GM12878 (cell line): ENCODE measurements around the gene LRTM1. TPM values are rescaled to one million over a fixed set of nuclear protein-coding genes. Genes with fewer than 3 reads are reported as not detected.

Experiments used
- ATAC-seq: fragments of 200-7000 bp; cut with Tn5 transposase; 3 replicates; pipeline ENCODE4 v1.9.1; 2020; ENCODE audit warnings: mild to moderate bottlenecking, moderate library complexity
- BruUV-seq: library from RNA; stranded (reverse); fragments of 400-500 nt; replicated peaks from 2 replicates; lab custom pipeline; 2021; lab: Mats Ljungman, UMichigan
- CTCF ChIA-PET: fragments of 300-600 bp; sonication (Branson Sonifier 250); formaldehyde crosslinking; extraction: SDS; loops from one replicate; lab custom pipeline; 2021; ENCODE audit warnings: inconsistent platforms; lab: Yijun Ruan, JAX
- POLR2A ChIA-PET: fragments of 350-600 bp; formaldehyde crosslinking; extraction: SDS; loops from one replicate; lab custom pipeline; 2021; ENCODE audit warnings: inconsistent platforms; lab: Charles Lee
- RAD21 ChIA-PET: fragments of 300-600 bp; sonication (Branson Sonifier 250); formaldehyde crosslinking; loops from one replicate; lab custom pipeline; 2023; ENCODE audit warnings: antibody characterized with exemption; ENCODE audit not compliant: unreplicated experiment; lab: Charles Lee
- SMC1A ChIA-PET: fragments of 300-600 bp; sonication (Branson Sonifier 250); formaldehyde crosslinking; loops from one replicate; lab custom pipeline; 2023; ENCODE audit not compliant: unreplicated experiment, uncharacterized antibody; lab: Charles Lee
- DNase-seq: peaks from one replicate; pipeline ENCODE4 v3.0.0-alpha.2; 2011; ENCODE audit warnings: low read depth, low spot score
- FAIRE-seq: peaks from 3 replicates; lab custom pipeline; 2011; peaks lifted over from hg19 to GRCh38; lab: Jason Lieb, UNC
- H2AFZ ChIP-seq: 2 replicates; pipeline ENCODE4 v1.6.0; 2011; ENCODE audit warnings: low read depth, low read length, control low read depth; ENCODE audit not compliant: control insufficient read depth
- H3K27ac ChIP-seq: 2 replicates; pipeline ENCODE4 v1.5.1; 2011; ENCODE audit warnings: control low read depth; ENCODE audit not compliant: control insufficient read depth, insufficient read depth
- H3K27me3 ChIP-seq, 2 experiments: replicated peaks in 1 of 2; 2 replicates each; pipeline versions ENCODE4 v1.6.0 to v1.6.1; 2011; ENCODE audit warnings: low read length in 1 of 2; ENCODE audit not compliant: control insufficient read depth in 2 of 2, insufficient read depth in 2 of 2
- H3K36me3 ChIP-seq, 2 experiments: 2 replicates each; pipeline ENCODE4 v1.5.1; 2011; ENCODE audit warnings: low read length in 1 of 2; ENCODE audit not compliant: control insufficient read depth in 2 of 2, insufficient read depth in 2 of 2
- H3K4me1 ChIP-seq: 2 replicates; pipeline ENCODE4 v1.6.1; 2011; ENCODE audit warnings: mild to moderate bottlenecking, low read length, moderate library complexity, mixed read lengths; ENCODE audit not compliant: control insufficient read depth, insufficient read depth
- H3K4me2 ChIP-seq: 2 replicates; pipeline ENCODE4 v1.6.0; 2011; ENCODE audit warnings: control low read depth; ENCODE audit not compliant: control insufficient read depth, insufficient read depth
- H3K4me3 ChIP-seq: fragments of 200-600 bp; sonication (generic); 2 replicates; pipeline ENCODE4 v1.5.1; 2016
- H3K79me2 ChIP-seq: 2 replicates; pipeline ENCODE4 v1.6.0; 2011; ENCODE audit warnings: low read length; ENCODE audit not compliant: control insufficient read depth, insufficient read depth
- H3K9ac ChIP-seq: 2 replicates; pipeline ENCODE4 v1.8.0; 2011; ENCODE audit warnings: low read length, control low read depth, mixed read lengths; ENCODE audit not compliant: control insufficient read depth, insufficient read depth
- H3K9me3 ChIP-seq: replicated peaks from 3 replicates; pipeline ENCODE4 v1.5.1; 2011; ENCODE audit warnings: mild to moderate bottlenecking, low read length; ENCODE audit not compliant: control insufficient read depth, insufficient read depth
- H4K20me1 ChIP-seq: 2 replicates; pipeline ENCODE4 v1.6.0; 2011; ENCODE audit not compliant: control insufficient read depth, insufficient read depth
- BACH1 ChIP-seq: fragments of 450-650 bp; IDR thresholded peaks from 2 replicates; pipeline ENCODE4 v1.6.1; 2017; ENCODE audit warnings: mild to moderate bottlenecking, borderline replicate concordance
- BMI1 ChIP-seq: fragments of 450-650 bp; IDR thresholded peaks from 2 replicates; pipeline ENCODE4 v1.6.1; 2016; ENCODE audit warnings: mild to moderate bottlenecking, moderate library complexity, borderline replicate concordance
- CHD2 ChIP-seq: IDR thresholded peaks from 2 replicates; pipeline ENCODE4 v1.6.1; 2011; ENCODE audit warnings: low read depth, low read length, improper control_type of control experiment, borderline replicate concordance
- CHD4 ChIP-seq: fragments of 200-600 bp; sonication (generic); IDR thresholded peaks from 2 replicates; pipeline ENCODE4 v1.6.1; 2016; ENCODE audit warnings: mild to moderate bottlenecking
- FOXM1 ChIP-seq: IDR thresholded peaks from 2 replicates; pipeline ENCODE4 v1.6.1; 2012; ENCODE audit warnings: low read depth, mild to moderate bottlenecking, inconsistent platforms, low read length, moderate library complexity
- IRF5 ChIP-seq: fragments of 450-650 bp; IDR thresholded peaks from 2 replicates; pipeline ENCODE4 v1.6.1; 2017; ENCODE audit warnings: borderline replicate concordance
- KAT2A ChIP-seq: conservative IDR thresholded peaks from 2 replicates; pipeline ENCODE4 v1.6.1; 2011; ENCODE audit warnings: low read depth, low read length; ENCODE audit not compliant: control insufficient read depth
- NFIC ChIP-seq: IDR thresholded peaks from 2 replicates; pipeline ENCODE4 v1.6.1; 2012; ENCODE audit warnings: low read depth, mild to moderate bottlenecking, inconsistent platforms, low read length, moderate library complexity
- NR2F1 ChIP-seq: fragments of 450-650 bp; conservative IDR thresholded peaks from 2 replicates; pipeline ENCODE4 v1.6.1; 2017; ENCODE audit warnings: mild to moderate bottlenecking
- PRDM15 ChIP-seq: fragments of 450-650 bp; formaldehyde crosslinking; IDR thresholded peaks from 2 replicates; pipeline ENCODE4 v1.4.0; 2020; ENCODE audit warnings: mild to moderate bottlenecking, moderate library complexity
- REST ChIP-seq: IDR thresholded peaks from 2 replicates; pipeline ENCODE4 v1.6.1; 2012; ENCODE audit warnings: mild to moderate bottlenecking, low read depth, low read length
- SIX5 ChIP-seq: IDR thresholded peaks from 2 replicates; pipeline ENCODE4 v1.6.1; 2011; ENCODE audit warnings: mild to moderate bottlenecking, low read depth, low read length, moderate library complexity; ENCODE audit not compliant: severe bottlenecking
- SPI1 ChIP-seq: IDR thresholded peaks from 2 replicates; pipeline ENCODE4 v1.6.1; 2011; ENCODE audit warnings: low read depth, mild to moderate bottlenecking, low read length, moderate library complexity, borderline replicate concordance; ENCODE audit not compliant: insufficient read depth
- STAT3 ChIP-seq: IDR thresholded peaks from 2 replicates; pipeline ENCODE4 v1.6.1; 2011; ENCODE audit warnings: low read depth, low read length, improper control_type of control experiment
- TAF1 ChIP-seq: IDR thresholded peaks from 2 replicates; pipeline ENCODE4 v1.6.1; 2011; ENCODE audit warnings: mild to moderate bottlenecking, low read depth, low read length, borderline replicate concordance
- ZSCAN29 ChIP-seq: fragments of 450-650 bp; IDR thresholded peaks from 2 replicates; pipeline ENCODE4 v1.6.1; 2017; ENCODE audit warnings: mild to moderate bottlenecking, moderate library complexity
- WGBS: methylation state at CpG from one replicate; pipeline ENCODE4 v1.1.6; 2016; ENCODE audit warnings: low lambda C conversion rate; ENCODE audit not compliant: insufficient replicate concordance, insufficient coverage; ENCODE audit errors: missing lambda C conversion rate; 5-methylcytosine and 5-hydroxymethylcytosine counted together
- in situ Hi-C: fragments of 300-500 bp; cut with MboI; formaldehyde crosslinking; loops from 9 replicates; pipeline ENCODE4 v1.14.3; 2018; ENCODE audit warnings: mixed read lengths
- intact Hi-C: fragments of 100-400 bp; cut with micrococcal nuclease; formaldehyde crosslinking; loops from one replicate; pipeline ENCODE4 v1.14.2; 2022; ENCODE audit not compliant: unreplicated experiment
- polyA plus RNA-seq, 11 experiments: library from polyadenylated mRNA; depleted of rRNA in 4 of 11; unstranded in 6 of 11; stranded (reverse) in 5 of 11; fragments of >200 nt; fragmentation: Nextera tagmentation in 4 of 11; fragmentation: Illumina TruSeq in 1 of 11; extraction: Ambion mirVana in 4 of 11; extraction: Trizol in 1 of 11; gene quantifications; 1 replicate in 1 of 11; 2 replicates in 10 of 11; pipeline versions ENCODE4 v1.2.1 to v1.2.3, GENCODE V29; 2011 to 2016; ENCODE audit warnings: inconsistent platforms in 2 of 11, missing spikeins in 2 of 11, low read depth in 1 of 11
- total RNA-seq, 4 experiments: library from RNA; depleted of rRNA in 3 of 4; stranded (reverse); fragments of >200 nt in 3 of 4; fragmentation: Illumina TruSeq in 1 of 4; extraction: Trizol in 1 of 4; gene quantifications; 2 replicates each; pipeline versions ENCODE4 v1.2.1 to v1.2.3, GENCODE V29; 2013 to 2021

The LRTM1 gene
- total and polyA plus RNA-seq, 10 of the 15 experiments (the other 5 are each of a cell fraction or from before 2014, with no cell fraction given), result 0.08 TPM; not detected in 9

GRCh38 chr3:54955941-54956340 lies 28.1 kb upstream of the LRTM1 start (continued):
- TF ChIP-seq PRDM15 (no peak), IRF5 (no peak)

- H3K9ac ChIP-seq, result no peak overlapping the region
- ATAC-seq, result no peak
- SMC1A ChIA-PET, result no interaction called here
- H3K4me3 ChIP-seq, result no peak overlapping the region
- 0% methylated on average over 3 of the region's 3 CpGs for WGBS
- no peak overlapping the region for H2AFZ ChIP-seq
- no peaks in the 10 kb centered on the region; a peak in 1 of 4 replicates for H3K27me3 ChIP-seq
- no TSS peak for BruUV-seq
- no peaks in the 10 kb centered on the region for H3K4me1 ChIP-seq
- RAD21 ChIA-PET, result no interaction called here
- H3K79me2 ChIP-seq, result no peaks in the 10 kb centered on the region
- DNase-seq, result no peak
- no peak for FAIRE-seq
- no peaks in the 10 kb centered on the region for H3K36me3 ChIP-seq
- H3K4me2 ChIP-seq, result no peak overlapping the region
- intact Hi-C loops (no loop called here), in situ Hi-C loops (no loop called here)
- CTCF ChIA-PET, result no interaction called here
- H3K9me3 ChIP-seq, result no peaks in the 10 kb centered on the region
- H3K27ac ChIP-seq, result no peak overlapping the region
- POLR2A ChIA-PET, result no interaction called here
- H4K20me1 ChIP-seq, result no peaks in the 10 kb centered on the region
- TF ChIP-seq REST (no peak), FOXM1 (no peak), NR2F1 (no peak), STAT3 (no peak), NFIC (no peak), SIX5 (no peak), TAF1 (no peak), BACH1 (no peak), CHD2 (no peak), BMI1 (no peak), ZSCAN29 (no peak), SPI1 (no peak), KAT2A (no peak), CHD4 (no peak)
These were observed 27.6 kb upstream of the LRTM1 start for GRCh38 chr3:54955496-54955895.
